Keratinocyte (primary cell): ENCODE data around the gene HMCES. TPM values are rescaled to one million over a fixed set of nuclear protein-coding genes. Genes with fewer than 3 reads are reported as not detected.

Experiments
- DNase-seq: peaks from one replicate; pipeline ENCODE4 v3.0.0-alpha.2; 2011; ENCODE audit warnings: low read depth, missing footprints, low spot score
- FAIRE-seq: peaks from 2 replicates; lab custom pipeline; 2011; peaks lifted over from hg19 to GRCh38; lab: Jason Lieb, UNC
- H2AFZ ChIP-seq: 2 replicates; pipeline ENCODE4 v1.6.0; 2012; ENCODE audit warnings: low read length, control low read depth, inconsistent platforms; ENCODE audit not compliant: control insufficient read depth
- H3K27ac ChIP-seq: 2 replicates; pipeline ENCODE4 v1.5.1; 2011; ENCODE audit warnings: low read length; ENCODE audit not compliant: control insufficient read depth, insufficient read depth
- H3K27me3 ChIP-seq: 3 replicates; pipeline ENCODE4 v1.6.0; 2011; ENCODE audit warnings: low read length; ENCODE audit not compliant: control insufficient read depth, insufficient read depth; ENCODE audit errors: extremely low read depth
- H3K36me3 ChIP-seq, 2 experiments: 2 replicates in 1 of 2; 3 replicates in 1 of 2; pipeline ENCODE4 v1.5.1; 2011; ENCODE audit warnings: low read length in 2 of 2, mild to moderate bottlenecking in 1 of 2; ENCODE audit not compliant: control insufficient read depth in 2 of 2, insufficient read depth in 2 of 2; ENCODE audit errors: extremely low read depth in 1 of 2
- H3K4me1 ChIP-seq: 3 replicates; pipeline ENCODE4 v1.5.1; 2011; ENCODE audit warnings: low read length; ENCODE audit not compliant: control insufficient read depth, insufficient read depth; ENCODE audit errors: extremely low read depth
- H3K4me2 ChIP-seq: 3 replicates; pipeline ENCODE4 v1.6.0; 2011; ENCODE audit warnings: low read depth, low read length; ENCODE audit not compliant: control insufficient read depth, insufficient read depth; ENCODE audit errors: extremely low read depth
- H3K4me3 ChIP-seq, 3 experiments: fragments of 200-600 bp in 1 of 3; sonication (generic) in 1 of 3; 2 replicates in 2 of 3; 3 replicates in 1 of 3; pipeline ENCODE4 v1.5.1; 2011 to 2016; ENCODE audit warnings: low read length in 3 of 3, mild to moderate bottlenecking in 3 of 3, control low read depth in 2 of 3, inconsistent platforms in 1 of 3, low read depth in 1 of 3, mixed read lengths in 1 of 3, mixed run types in 1 of 3, moderate library complexity in 1 of 3; ENCODE audit not compliant: control insufficient read depth in 2 of 3, insufficient read depth in 2 of 3; ENCODE audit errors: extremely low read depth in 1 of 3
- H3K79me2 ChIP-seq: 2 replicates; pipeline ENCODE4 v1.6.0; 2012; ENCODE audit warnings: low read length; ENCODE audit not compliant: control insufficient read depth, insufficient read depth
- H3K9ac ChIP-seq: 3 replicates; pipeline ENCODE4 v1.6.0; 2011; ENCODE audit warnings: low read length; ENCODE audit not compliant: control insufficient read depth, insufficient read depth; ENCODE audit errors: extremely low read depth
- H3K9me1 ChIP-seq: 3 replicates; pipeline ENCODE4 v1.6.0; 2011; ENCODE audit warnings: low read length; ENCODE audit not compliant: control insufficient read depth, insufficient read depth; ENCODE audit errors: extremely low read depth
- H3K9me3 ChIP-seq: 2 replicates; pipeline ENCODE4 v1.5.1; 2012; ENCODE audit warnings: low read depth, low read length; ENCODE audit not compliant: control insufficient read depth
- H4K20me1 ChIP-seq: 3 replicates; pipeline ENCODE4 v1.6.0; 2011; ENCODE audit warnings: low read length; ENCODE audit not compliant: control insufficient read depth, insufficient read depth; ENCODE audit errors: extremely low read depth
- CTCF ChIP-seq, 3 experiments: IDR thresholded peaks in 1 of 3; conservative IDR thresholded peaks in 1 of 3; optimal IDR thresholded peaks in 1 of 3; 2 replicates in 2 of 3; 3 replicates in 1 of 3; pipeline versions ENCODE3 to v1.5.1; 2011; ENCODE audit warnings: low read length in 3 of 3, mild to moderate bottlenecking in 3 of 3, moderate library complexity in 2 of 3, control low read depth in 1 of 3, inconsistent platforms in 1 of 3; ENCODE audit not compliant: insufficient read depth in 2 of 3; ENCODE audit errors: extremely low read depth in 1 of 3
- EZH2 ChIP-seq: IDR thresholded peaks from one replicate; pipeline ENCODE4 v1.6.1; 2012; ENCODE audit warnings: inconsistent platforms, mild to moderate bottlenecking, low read length, moderate library complexity
- dilution Hi-C: fragments of 300-500 bp; cut with MboI; formaldehyde crosslinking; loops from one replicate; pipeline ENCODE4 v1.7.0; 2020; ENCODE audit warnings: low sequenced_read_pairs; ENCODE audit not compliant: extremely low pct_ligation_motif_present
- polyA plus RNA-seq, 5 experiments: library from polyadenylated mRNA; depleted of rRNA in 3 of 5; stranded (reverse) in 3 of 5; stranded (forward) in 1 of 5; unstranded in 1 of 5; fragments of >200 nt; gene quantifications; 1 replicate in 1 of 5; 2 replicates in 3 of 5; 3 replicates in 1 of 5; pipeline versions ENCODE4 v1.2.1 to v1.2.3, GENCODE V29; 2011 to 2012; ENCODE audit warnings: missing spikeins in 2 of 5, low read depth in 1 of 5, low replicate concordance in 1 of 5

Gene HMCES
- polyA plus RNA-seq, 1 donor (not counting 4 experiments of a cell fraction or from before 2014, with no cell fraction given) = 54.6 TPM

DNA sequence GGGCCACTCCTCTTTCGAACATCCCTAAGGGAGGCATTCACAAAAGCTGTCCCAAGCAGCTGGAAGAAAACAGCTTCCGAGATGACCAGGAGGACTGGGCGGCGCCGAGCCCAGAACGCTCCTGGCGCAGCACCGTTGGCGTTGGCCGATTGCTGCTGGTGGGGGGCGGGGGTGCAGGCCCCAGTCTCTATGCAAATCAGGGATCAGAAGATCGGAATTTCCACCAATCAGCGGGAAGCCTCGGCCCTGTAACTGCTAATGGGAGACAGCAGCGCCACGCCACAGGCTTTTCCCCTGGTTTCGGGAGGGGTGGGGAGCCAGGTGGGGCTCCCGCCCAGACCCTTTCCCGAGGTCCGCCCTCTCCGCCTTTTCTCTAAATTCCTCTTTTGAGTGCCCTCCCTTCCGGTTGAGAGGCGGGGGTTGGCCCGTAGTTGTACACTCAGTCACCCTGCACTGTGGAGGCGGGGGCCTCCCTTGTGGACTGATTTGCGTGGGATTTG lies 27.0 kb downstream of the HMCES start:
- Histone ChIP-seq H3K27ac (peak overlapping the region; percentile 15), H3K4me2 (peak overlapping the region; percentile 44), H3K9me3 (no peaks in the 10 kb centered on the region), H3K36me3 (peaks cover 8 to 17% of the 10 kb centered on the region in 2 experiments), H3K9ac (no peak overlapping the region), H4K20me1 (no peaks in the 10 kb centered on the region), H3K27me3 (no peaks in the 10 kb centered on the region), H3K4me1 (peaks cover 18% of the 10 kb centered on the region), H3K4me3 (no peak overlapping the region), H3K79me2 (no peaks in the 10 kb centered on the region), H3K9me1 (no peaks in the 10 kb centered on the region), H2AFZ (peak overlapping the region; percentile 37)
- TF ChIP-seq EZH2 (no peak), CTCF (optimal IDR thresholded peaks at IDR 0.05 in 1 of 3, IDR thresholded peaks at IDR 0.05 in 1 of 3, conservative IDR thresholded peaks at IDR 0.05 in 1 of 3; ENCODE audit: extremely low read depth in 1 of 3, insufficient read depth in 2 of 3, low read length in 3 of 3) (no peak)
- no peak for DNase-seq
- dilution Hi-C loops = no loop called here
- FAIRE-seq = peak; percentile 51

GRCh38 chr3:129308636-129309035 lies 30.0 kb downstream of the HMCES start:
- H3K79me2 ChIP-seq = no peaks in the 10 kb centered on the region
- TF ChIP-seq CTCF (optimal IDR thresholded peaks at IDR 0.05 in 1 of 3, IDR thresholded peaks at IDR 0.05 in 1 of 3, conservative IDR thresholded peaks at IDR 0.05 in 1 of 3; ENCODE audit: extremely low read depth in 1 of 3, insufficient read depth in 2 of 3, low read length in 3 of 3) = no peak
- no peak for TF ChIP-seq EZH2
- H3K4me2 ChIP-seq = no peak overlapping the region
- dilution Hi-C loops = no loop called here
- H3K4me3 ChIP-seq = no peak overlapping the region
- H3K9me3 ChIP-seq = no peaks in the 10 kb centered on the region
- no peaks in the 10 kb centered on the region for H3K27me3 ChIP-seq
- peaks cover 37% of the 10 kb centered on the region for H3K4me1 ChIP-seq
- H3K27ac ChIP-seq = no peak overlapping the region
- no peaks in the 10 kb centered on the region for H3K9me1 ChIP-seq
- H4K20me1 ChIP-seq = no peaks in the 10 kb centered on the region
- no peak for DNase-seq
- no peak for FAIRE-seq
- no peak overlapping the region for H3K9ac ChIP-seq
- peaks cover 8 to 13% of the 10 kb centered on the region in 2 experiments for H3K36me3 ChIP-seq
- H2AFZ ChIP-seq = no peak overlapping the region
